Measurements from ENCODE around the gene NCS1.
A peak's percentile ranks its signal among the peaks of the same experiment; 100 is the strongest.

Gene NCS1

GRCh38 chr9:130174025-130174424 lies 1.8 kb downstream of the NCS1 start:
- DNase-seq (ENCODE audit: insufficient read length, low spot score) (no peak), FAIRE-seq (no peak)

- FAIRE-seq (no peak), DNase-seq (ENCODE audit: insufficient read length, low spot score) (no peak)
Observed at GRCh38 chr9:130174920-130175321, 2.7 kb downstream of the NCS1 start.

- DNase-seq (ENCODE audit: insufficient read length, low spot score) (no peak), FAIRE-seq (no peak)
Observed at GRCh38 chr9:130175355-130175754, 3.2 kb downstream of the NCS1 start.

GRCh38 chr9:130176760-130177159 lies 4.6 kb downstream of the NCS1 start:
- no peak for DNase-seq (ENCODE audit: insufficient read length, low spot score)

GRCh38 chr9:130177898-130178805 lies 5.9 kb downstream of the NCS1 start:
- FAIRE-seq, result no peak
- DNase-seq (ENCODE audit: insufficient read length, low spot score), result no peak

More at GRCh38 chr9:130176760-130177159, 4.6 kb downstream of the NCS1 start:
- no peak for FAIRE-seq

- no peak for FAIRE-seq
- DNase-seq (ENCODE audit: insufficient read length, low spot score), result no peak
Observed at GRCh38 chr9:130179331-130179907, 7.2 kb downstream of the NCS1 start.

- FAIRE-seq, result no peak
Observed at GRCh38 chr9:130180516-130180915, 8.3 kb downstream of the NCS1 start.

GRCh38 chr9:130181678-130182380 lies 9.6 kb downstream of the NCS1 start:
- DNase-seq (ENCODE audit: insufficient read length, low spot score) (no peak), FAIRE-seq (no peak)

More at GRCh38 chr9:130180516-130180915, 8.3 kb downstream of the NCS1 start:
- no peak for DNase-seq (ENCODE audit: insufficient read length, low spot score)

- DNase-seq (ENCODE audit: insufficient read length, low spot score) (no peak), FAIRE-seq (no peak)
Observed at GRCh38 chr9:130182381-130182909, 10.2 kb downstream of the NCS1 start.

GRCh38 chr9:130183133-130183762 lies 11.0 kb downstream of the NCS1 start:
- peak; percentile 81 for DNase-seq (ENCODE audit: insufficient read length, low spot score)
- FAIRE-seq, result no peak

GRCh38 chr9:130185017-130185416 lies 12.8 kb downstream of the NCS1 start:
- FAIRE-seq, result no peak

GRCh38 chr9:130185490-130186031 lies 13.4 kb downstream of the NCS1 start:
- no peak for DNase-seq (ENCODE audit: insufficient read length, low spot score)
- no peak for FAIRE-seq

More at GRCh38 chr9:130185017-130185416, 12.8 kb downstream of the NCS1 start:
- DNase-seq (ENCODE audit: insufficient read length, low spot score), result no peak

GRCh38 chr9:130186051-130186450 lies 13.8 kb downstream of the NCS1 start:
- FAIRE-seq (no peak), DNase-seq (ENCODE audit: insufficient read length, low spot score) (no peak)

- FAIRE-seq (no peak), DNase-seq (ENCODE audit: insufficient read length, low spot score) (peak; percentile 81)
Observed at GRCh38 chr9:130186839-130187522, 14.8 kb downstream of the NCS1 start.

GRCh38 chr9:130187523-130187846 lies 15.3 kb downstream of the NCS1 start:
- no peak for DNase-seq (ENCODE audit: insufficient read length, low spot score)
- FAIRE-seq, result no peak

- DNase-seq (ENCODE audit: insufficient read length, low spot score) (no peak), FAIRE-seq (no peak)
Observed at GRCh38 chr9:130188860-130189481, 16.8 kb downstream of the NCS1 start.

GRCh38 chr9:130189840-130190239 lies 17.6 kb downstream of the NCS1 start:
- no peak for DNase-seq (ENCODE audit: insufficient read length, low spot score)
- no peak for FAIRE-seq

- DNase-seq (ENCODE audit: insufficient read length, low spot score), result no peak
- no peak for FAIRE-seq
Observed at GRCh38 chr9:130191068-130191748, 19.0 kb downstream of the NCS1 start.

- DNase-seq (ENCODE audit: insufficient read length, low spot score) (no peak), FAIRE-seq (no peak)
Observed at GRCh38 chr9:130191749-130192120, 19.5 kb downstream of the NCS1 start.

Data from HTR-8/SVneo (cell line).